Pancreas (tissue), 10 donors: ENCODE data around the gene SELENOM. TPM values are rescaled to one million over a fixed set of nuclear protein-coding genes. Genes with fewer than 3 reads are reported as not detected.
A peak's percentile ranks its signal among the peaks of the same experiment; 100 is the strongest.
"Not testable (repeated sequence)": the region's sequence is repeated elsewhere in the genome, so short reads cannot be mapped to it uniquely, and the experiment has no call there.

ENCODE experiments used
- ATAC-seq, 4 donors: fragments of 200-7000 bp; cut with Tn5 transposase; one replicate each; pipeline versions ENCODE4 v1.8.0 to v1.9.1; 2020; ENCODE audit warnings: mild to moderate bottlenecking in 4 of 4, moderate library complexity in 4 of 4
- DNase-seq, 6 donors: peaks; one replicate each; pipeline ENCODE4 v3.0.0-alpha.2; 2020
- FAIRE-seq: peaks from 2 replicates; lab custom pipeline; 2012; peaks lifted over from hg19 to GRCh38; lab: Jason Lieb, UNC
- H3K27ac ChIP-seq, 4 donors: fragments of 200-600 bp; sonication (generic); 1 replicate in 3 of 4; 2 replicates in 1 of 4; pipeline versions ENCODE4 v1.5.0 to v1.8.0; 2020
- H3K27me3 ChIP-seq, 4 donors: fragments of 200-600 bp; one replicate each; pipeline ENCODE4 v1.8.0; 2021
- H3K36me3 ChIP-seq, 3 donors: fragments of 200-600 bp; sonication (generic) in 1 of 3; one replicate each; pipeline versions ENCODE4 v1.5.0 to v1.8.0; 2020 to 2021
- H3K4me1 ChIP-seq, 3 donors: fragments of 200-600 bp; one replicate each; pipeline ENCODE4 v1.8.0; 2021
- H3K4me3 ChIP-seq, 4 donors: fragments of 200-600 bp; sonication (generic) in 2 of 4; one replicate each; pipeline versions ENCODE4 v1.5.0 to v1.8.0; 2020 to 2021
- H3K9me3 ChIP-seq, 4 donors: fragments of 200-600 bp; one replicate each; pipeline ENCODE4 v1.8.0; 2021
- WGBS, 2 donors: extraction: QIAGEN DNeasy Blood & Tissue Kit; methylation state at CpG; one replicate each; pipeline ENCODE4 v1.1.7; 2013; 5-methylcytosine and 5-hydroxymethylcytosine counted together
- intact Hi-C, 3 donors: fragments of 100-400 bp; cut with DNase I; formaldehyde crosslinking; loops; one replicate each; pipeline versions ENCODE4 v1.11.1 to v1.14.2; 2022
- polyA plus RNA-seq, 2 donors: library from polyadenylated mRNA; stranded (reverse); fragments of 200-250 nt; gene quantifications; one replicate each; pipeline ENCODE4 v1.2.3, GENCODE V29; 2013
- total RNA-seq, 6 donors: library from RNA; stranded (reverse); fragmentation: NEBNext Ultra II Directional in 4 of 6; extraction: Animal tissue kit (Norgen Biotek cat#: 25700) in 4 of 6; gene quantifications; one replicate each; pipeline versions ENCODE4 v1.2.1 to v1.2.4, GENCODE V29; 2021 to 2023
- TF ChIP-seq, protein P1 (sequence below), 4 donors: fragments of 200-600 bp; sonication (generic) in 3 of 4; IDR thresholded peaks; one replicate each; pipeline versions ENCODE4 v1.5.0 to v1.8.0; 2021; ENCODE audit warnings: antibody characterized with exemption in 4 of 4
- donor health status: healthy with polysubstance abuse.
- donor health status: DM: no; HTN: no; CAD: no; lungs with moderate emphysema.
- donor health status: DM: no; HTN: no; CAD: no.
- donor health status: control.
- donor health status: control.
- donor health status: Bipolar disorder and iron deficiency.
- donor health status: DM: yes; HTN: yes; CAD: no.
- donor health status: DM: no; HTN: no; CAD: no.
- donor health status: DM: no; HTN: no; CAD: no.
- donor health status: DM: yes; HTN: yes; CAD: no.

The SELENOM gene
- total and polyA plus RNA-seq, 8 donors = 46.1 to 118 (median 59.3) TPM

DNA sequence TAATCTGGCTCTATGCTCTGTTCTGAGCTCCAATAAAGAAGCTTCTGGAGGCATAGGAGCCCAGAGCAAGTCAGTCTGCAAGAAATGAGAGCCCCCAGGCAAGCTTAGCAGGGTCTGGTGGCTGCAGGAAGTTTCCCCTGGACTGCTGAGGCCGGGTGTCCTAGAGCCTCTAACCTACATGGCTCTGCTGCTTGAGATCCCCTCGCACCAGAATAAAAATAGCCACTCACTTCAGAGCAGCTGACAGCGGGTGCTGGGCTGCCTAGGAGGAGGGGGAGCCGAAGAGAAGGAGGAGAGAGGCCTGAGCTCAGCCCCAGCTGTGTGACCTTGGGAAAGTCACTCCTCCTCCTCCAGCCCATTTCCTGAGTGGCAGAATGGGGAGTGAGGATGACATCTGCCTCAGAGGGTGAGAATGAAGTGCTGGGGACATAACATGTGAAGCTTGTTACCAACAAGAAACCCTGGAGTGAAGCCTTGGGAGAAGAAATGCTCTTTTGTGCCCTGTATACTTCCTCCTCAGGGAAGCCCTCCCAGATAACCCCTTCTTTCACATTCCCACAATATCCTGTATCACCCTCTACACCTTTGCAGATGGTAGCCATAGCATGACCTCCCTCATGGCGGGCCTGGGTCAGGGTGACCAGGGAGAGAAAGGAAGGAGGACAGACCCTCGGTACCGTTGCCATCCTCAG lies 11.8 kb upstream of the SELENOM start:
- Histone ChIP-seq H3K9me3 (no peaks in the 10 kb centered on the region), H3K27me3 (no peaks in the 10 kb centered on the region), H3K4me3 (no peak overlapping the region), H3K36me3 (no peaks in the 10 kb centered on the region), H3K27ac (no peak overlapping the region), H3K4me1 (peaks cover 0 to 6% (median 4%) of the 10 kb centered on the region in 3 donors)
- TF ChIP-seq, protein P1, sequence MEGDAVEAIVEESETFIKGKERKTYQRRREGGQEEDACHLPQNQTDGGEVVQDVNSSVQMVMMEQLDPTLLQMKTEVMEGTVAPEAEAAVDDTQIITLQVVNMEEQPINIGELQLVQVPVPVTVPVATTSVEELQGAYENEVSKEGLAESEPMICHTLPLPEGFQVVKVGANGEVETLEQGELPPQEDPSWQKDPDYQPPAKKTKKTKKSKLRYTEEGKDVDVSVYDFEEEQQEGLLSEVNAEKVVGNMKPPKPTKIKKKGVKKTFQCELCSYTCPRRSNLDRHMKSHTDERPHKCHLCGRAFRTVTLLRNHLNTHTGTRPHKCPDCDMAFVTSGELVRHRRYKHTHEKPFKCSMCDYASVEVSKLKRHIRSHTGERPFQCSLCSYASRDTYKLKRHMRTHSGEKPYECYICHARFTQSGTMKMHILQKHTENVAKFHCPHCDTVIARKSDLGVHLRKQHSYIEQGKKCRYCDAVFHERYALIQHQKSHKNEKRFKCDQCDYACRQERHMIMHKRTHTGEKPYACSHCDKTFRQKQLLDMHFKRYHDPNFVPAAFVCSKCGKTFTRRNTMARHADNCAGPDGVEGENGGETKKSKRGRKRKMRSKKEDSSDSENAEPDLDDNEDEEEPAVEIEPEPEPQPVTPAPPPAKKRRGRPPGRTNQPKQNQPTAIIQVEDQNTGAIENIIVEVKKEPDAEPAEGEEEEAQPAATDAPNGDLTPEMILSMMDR (IDR thresholded peaks at IDR 0.05) = no peak
- FAIRE-seq (no peak), ATAC-seq (peak in 2 of 4 donors; percentile 35 to 55), DNase-seq (peak in 2 of 6 donors; percentile 17 to 45)
- WGBS, 2 donors = 57 to 60% methylated on average over 6 to 7 of the region's 7 CpGs
- intact Hi-C loops = no loop called here

DNA sequence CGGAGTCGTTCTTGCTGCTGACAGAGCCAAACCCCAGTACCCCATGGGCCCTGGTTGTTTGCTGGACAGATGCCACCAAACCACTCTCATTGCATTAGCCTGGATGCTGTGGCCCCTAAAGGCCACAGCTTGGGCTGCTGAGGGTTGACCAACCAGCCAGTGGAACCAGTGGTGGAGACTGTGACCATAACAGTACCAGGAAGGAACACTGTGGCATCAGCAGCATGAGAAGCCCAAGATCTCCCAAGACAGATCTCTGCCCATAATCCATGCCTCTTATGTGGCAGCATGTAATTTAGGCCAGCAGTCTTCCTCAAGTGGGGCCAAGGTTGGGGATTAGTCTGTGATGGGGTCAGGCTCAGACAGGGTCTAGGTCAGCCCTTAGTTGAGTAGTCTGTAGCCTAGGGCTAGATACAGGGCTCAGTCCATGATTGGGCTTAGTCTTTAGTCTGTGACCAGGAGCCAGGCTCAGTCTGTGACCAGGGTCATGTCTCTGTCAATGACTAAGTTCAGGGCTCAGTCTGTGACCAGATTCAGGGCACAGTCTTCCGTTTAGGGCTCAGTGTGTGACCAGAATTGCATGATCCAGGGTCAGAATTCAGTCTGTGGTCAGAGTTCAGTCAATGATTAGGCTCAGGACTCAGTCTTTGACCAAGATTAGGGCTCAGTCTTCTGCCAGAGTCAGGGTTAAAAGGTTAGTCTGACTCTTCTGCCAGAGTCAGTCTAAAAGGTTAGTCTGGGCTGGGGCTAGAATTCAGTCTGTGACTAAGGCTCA lies 10.9 kb upstream of the SELENOM start:
- Histone ChIP-seq H3K4me3 (no peak overlapping the region), H3K4me1 (peaks cover 0 to 6% (median 4%) of the 10 kb centered on the region in 3 donors), H3K9me3 (no peaks in the 10 kb centered on the region), H3K27me3 (no peaks in the 10 kb centered on the region), H3K36me3 (no peaks in the 10 kb centered on the region), H3K27ac (no peak overlapping the region)
- 90 to 93% methylated on average over 3 of the region's 3 CpGs for WGBS, 2 donors
- FAIRE-seq = no peak
- TF ChIP-seq, protein P1 (IDR thresholded peaks at IDR 0.05) = no peak
- peak in 1 of 6 donors; percentile 18 for DNase-seq
- intact Hi-C loops = no loop called here
- no peak for ATAC-seq

DNA sequence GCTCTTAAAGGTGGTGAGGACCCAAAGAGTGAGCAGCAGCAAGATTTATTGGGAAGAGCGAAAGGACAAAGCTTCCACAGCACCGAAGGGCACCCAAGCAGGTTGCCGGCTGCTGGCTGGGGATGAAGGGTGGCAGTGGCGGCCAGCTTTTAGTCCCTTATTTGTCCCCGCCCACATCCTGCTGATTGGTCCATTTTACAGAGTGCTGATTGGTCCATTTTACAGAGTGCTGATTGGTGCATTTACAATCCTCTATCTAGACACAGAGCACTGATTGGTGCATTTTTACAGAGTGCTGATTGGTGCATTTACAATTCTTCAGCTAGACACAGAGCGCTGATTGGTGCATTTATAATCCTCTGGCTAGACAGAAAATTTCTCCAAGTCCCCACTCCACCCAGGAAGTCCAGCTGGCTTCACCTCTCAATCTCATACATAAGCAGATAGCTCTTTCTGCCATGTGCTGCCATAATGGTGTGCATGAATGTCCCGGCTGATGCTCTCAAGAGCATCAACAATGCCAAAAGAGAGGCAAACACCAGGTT lies 5.3 kb upstream of the SELENOM start:
- H3K27ac ChIP-seq, H3K4me3 ChIP-seq, DNase-seq, H3K9me3 ChIP-seq, intact Hi-C loops, H3K4me1 ChIP-seq, ATAC-seq, H3K36me3 ChIP-seq, H3K27me3 ChIP-seq, FAIRE-seq: not testable (repeated sequence)
- WGBS, 2 donors = 81 to 90% methylated on average over 7 of the region's 7 CpGs

DNA sequence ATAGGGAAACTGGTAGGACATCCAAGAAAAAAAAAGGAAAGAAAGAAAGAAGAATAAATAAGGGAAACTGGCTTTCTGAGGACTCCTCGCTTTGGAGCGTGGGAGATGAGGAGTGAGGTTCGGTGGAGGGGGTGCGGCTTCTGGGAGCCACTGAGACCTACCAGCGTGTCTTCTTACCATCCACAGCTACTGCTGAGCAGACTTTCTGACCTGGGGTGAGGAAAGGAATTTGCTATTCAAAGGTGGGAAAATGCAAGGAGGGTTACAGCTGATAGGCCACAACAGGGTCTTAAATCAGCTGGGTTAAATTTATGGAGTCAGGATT lies 488 bp upstream of the SELENOM start:
- peak; percentile 1 to 9 (median 2) for ATAC-seq
- Histone ChIP-seq H3K27ac (peak overlapping the region in 3 of 4 donors; percentile 23 to 65 (median 48)), H3K4me3 (peak overlapping the region in 2 of 4 donors; percentile 63 to 76), H3K27me3 (no peaks in the 10 kb centered on the region), H3K4me1 (peaks cover 0 to 7% (median 0%) of the 10 kb centered on the region in 3 donors), H3K9me3 (no peaks in the 10 kb centered on the region), H3K36me3 (no peaks in the 10 kb centered on the region)
- no peak for DNase-seq
- WGBS, 2 donors = 1% methylated on average over 5 of the region's 5 CpGs
- intact Hi-C loops = loop anchor here in 1 of 3 donors (5.0 kb wide), 1 partner anchor 39 kb away; no protein-coding TSS in a partner anchor
- TF ChIP-seq, protein P1 (IDR thresholded peaks at IDR 0.05) = peak in 1 of 4 donors; percentile 6
- FAIRE-seq = no peak

DNA sequence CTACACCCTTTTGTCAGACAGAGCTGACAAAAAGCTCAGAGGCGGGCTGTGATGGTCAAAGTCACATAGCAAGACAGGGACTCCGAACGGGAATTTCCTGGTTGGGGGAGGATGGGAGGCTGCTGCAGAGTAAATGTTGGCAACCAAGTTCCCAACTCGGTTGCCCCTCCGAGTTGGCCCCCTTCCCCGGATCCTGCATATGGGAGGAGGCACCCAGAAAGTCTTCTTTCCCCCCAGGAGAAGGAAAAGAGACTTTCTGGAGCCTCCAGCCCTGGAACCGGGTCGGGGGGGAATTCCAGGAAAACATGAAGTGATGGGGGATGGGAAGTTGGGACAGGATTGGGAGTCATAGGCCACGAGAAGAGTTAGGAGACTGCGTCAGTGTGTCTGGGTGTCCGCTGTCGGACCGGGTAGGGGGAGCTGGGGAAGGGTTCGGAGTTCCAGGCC lies 614 bp downstream of the SELENOM start:
- Histone ChIP-seq H3K9me3 (no peaks in the 10 kb centered on the region), H3K27ac (peak overlapping the region; percentile 76 to 91 (median 82)), H3K27me3 (no peaks in the 10 kb centered on the region), H3K4me1 (peaks cover 0 to 7% (median 0%) of the 10 kb centered on the region in 3 donors), H3K4me3 (peak overlapping the region; percentile 50 to 76 (median 64)), H3K36me3 (no peaks in the 10 kb centered on the region)
- WGBS, 2 donors = 28 to 42% methylated on average over 14 of the region's 14 CpGs
- DNase-seq (peak in 3 of 6 donors; percentile 31 to 55 (median 51)), FAIRE-seq (no peak), ATAC-seq (peak; percentile 13 to 24 (median 24))
- TF ChIP-seq, protein P1 (IDR thresholded peaks at IDR 0.05) = no peak
- intact Hi-C loops = loop anchor here in 1 of 3 donors (5.0 kb wide), 1 partner anchor 41 kb away; no protein-coding TSS in a partner anchor
